ENCODE results near the gene CCDC188.

DNA sequence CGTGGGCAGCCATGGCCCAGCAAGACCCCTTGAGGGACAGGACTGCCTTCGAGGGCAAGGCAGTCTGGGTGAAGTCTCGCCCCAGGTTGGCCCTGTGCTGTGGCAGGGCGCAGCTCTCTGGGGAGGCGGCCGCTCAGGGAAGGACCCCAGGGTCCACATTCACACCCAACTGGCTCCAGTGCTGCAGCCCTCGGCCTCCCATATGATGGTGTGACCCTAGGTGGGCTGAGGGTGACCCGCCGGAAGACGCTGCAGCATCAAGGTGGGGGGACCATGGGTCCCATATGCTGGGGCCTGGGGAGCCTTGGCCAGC is 28.0 kb upstream of the CCDC188 start:
- TF ChIP-seq POLR2A (IDR thresholded peaks at IDR 0.05; ENCODE audit: low read depth, low read length) (no peak), FOS (IDR thresholded peaks at IDR 0.05; ENCODE audit: borderline replicate concordance, extremely low read depth, insufficient read length) (no peak)
- TF ChIP-seq, protein P1, sequence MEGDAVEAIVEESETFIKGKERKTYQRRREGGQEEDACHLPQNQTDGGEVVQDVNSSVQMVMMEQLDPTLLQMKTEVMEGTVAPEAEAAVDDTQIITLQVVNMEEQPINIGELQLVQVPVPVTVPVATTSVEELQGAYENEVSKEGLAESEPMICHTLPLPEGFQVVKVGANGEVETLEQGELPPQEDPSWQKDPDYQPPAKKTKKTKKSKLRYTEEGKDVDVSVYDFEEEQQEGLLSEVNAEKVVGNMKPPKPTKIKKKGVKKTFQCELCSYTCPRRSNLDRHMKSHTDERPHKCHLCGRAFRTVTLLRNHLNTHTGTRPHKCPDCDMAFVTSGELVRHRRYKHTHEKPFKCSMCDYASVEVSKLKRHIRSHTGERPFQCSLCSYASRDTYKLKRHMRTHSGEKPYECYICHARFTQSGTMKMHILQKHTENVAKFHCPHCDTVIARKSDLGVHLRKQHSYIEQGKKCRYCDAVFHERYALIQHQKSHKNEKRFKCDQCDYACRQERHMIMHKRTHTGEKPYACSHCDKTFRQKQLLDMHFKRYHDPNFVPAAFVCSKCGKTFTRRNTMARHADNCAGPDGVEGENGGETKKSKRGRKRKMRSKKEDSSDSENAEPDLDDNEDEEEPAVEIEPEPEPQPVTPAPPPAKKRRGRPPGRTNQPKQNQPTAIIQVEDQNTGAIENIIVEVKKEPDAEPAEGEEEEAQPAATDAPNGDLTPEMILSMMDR (IDR thresholded peaks at IDR 0.05 in 2 of 3, conservative IDR thresholded peaks at IDR 0.05 in 1 of 3; ENCODE audit: control insufficient read depth in 2 of 3, extremely low read depth in 1 of 3, insufficient read depth in 1 of 3, low read depth in 3 of 3, low read length in 3 of 3), result no peak

Measured in GM12878 (cell line).